ENCODE measurements around the gene ADAMTS14.

- TF ChIP-seq, protein P1, sequence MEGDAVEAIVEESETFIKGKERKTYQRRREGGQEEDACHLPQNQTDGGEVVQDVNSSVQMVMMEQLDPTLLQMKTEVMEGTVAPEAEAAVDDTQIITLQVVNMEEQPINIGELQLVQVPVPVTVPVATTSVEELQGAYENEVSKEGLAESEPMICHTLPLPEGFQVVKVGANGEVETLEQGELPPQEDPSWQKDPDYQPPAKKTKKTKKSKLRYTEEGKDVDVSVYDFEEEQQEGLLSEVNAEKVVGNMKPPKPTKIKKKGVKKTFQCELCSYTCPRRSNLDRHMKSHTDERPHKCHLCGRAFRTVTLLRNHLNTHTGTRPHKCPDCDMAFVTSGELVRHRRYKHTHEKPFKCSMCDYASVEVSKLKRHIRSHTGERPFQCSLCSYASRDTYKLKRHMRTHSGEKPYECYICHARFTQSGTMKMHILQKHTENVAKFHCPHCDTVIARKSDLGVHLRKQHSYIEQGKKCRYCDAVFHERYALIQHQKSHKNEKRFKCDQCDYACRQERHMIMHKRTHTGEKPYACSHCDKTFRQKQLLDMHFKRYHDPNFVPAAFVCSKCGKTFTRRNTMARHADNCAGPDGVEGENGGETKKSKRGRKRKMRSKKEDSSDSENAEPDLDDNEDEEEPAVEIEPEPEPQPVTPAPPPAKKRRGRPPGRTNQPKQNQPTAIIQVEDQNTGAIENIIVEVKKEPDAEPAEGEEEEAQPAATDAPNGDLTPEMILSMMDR (IDR thresholded peaks at IDR 0.05) = no peak
- TF ChIP-seq POLR2A (IDR thresholded peaks at IDR 0.05) (no peak), EP300 (IDR thresholded peaks at IDR 0.05) (no peak), POLR2AphosphoS5 (IDR thresholded peaks at IDR 0.05) (no peak)
Measured at GRCh38 chr10:70773965-70774809, 101.9 kb downstream of the ADAMTS14 start.
